GM23248 (cell line): Measurements from ENCODE around the gene IKZF1. TPM values are rescaled to one million over a fixed set of nuclear protein-coding genes. Genes with fewer than 3 reads are reported as not detected.

Experiments
- DNase-seq: peaks from one replicate; pipeline ENCODE4 v3.0.0-alpha.2; 2015
- H2AFZ ChIP-seq: fragments of 200-600 bp; sonication (generic); 2 replicates; pipeline ENCODE4 v1.6.1; 2016; ENCODE audit warnings: antibody characterized with exemption
- H3F3A ChIP-seq: fragments of 200-600 bp; sonication (generic); 2 replicates; pipeline ENCODE4 v1.6.1; 2016; ENCODE audit warnings: mild to moderate bottlenecking, antibody characterized with exemption, mixed run types; ENCODE audit not compliant: insufficient read depth
- H3K27ac ChIP-seq: fragments of 200-600 bp; sonication (generic); 2 replicates; pipeline ENCODE4 v1.5.1; 2016; ENCODE audit warnings: mild to moderate bottlenecking
- H3K27me3 ChIP-seq: fragments of 200-600 bp; sonication (generic); replicated peaks from 2 replicates; pipeline ENCODE4 v1.6.1; 2016; ENCODE audit warnings: mild to moderate bottlenecking; ENCODE audit not compliant: insufficient read depth
- H3K36me3 ChIP-seq: fragments of 200-600 bp; sonication (generic); 2 replicates; pipeline ENCODE4 v1.6.1; 2016; ENCODE audit warnings: low read depth, mild to moderate bottlenecking
- H3K4me1 ChIP-seq: fragments of 200-600 bp; sonication (generic); 2 replicates; pipeline ENCODE4 v1.6.1; 2016; ENCODE audit warnings: mild to moderate bottlenecking; ENCODE audit not compliant: insufficient read depth
- H3K4me2 ChIP-seq: fragments of 200-600 bp; sonication (generic); one replicate; pipeline ENCODE4 v1.6.1; 2016; ENCODE audit warnings: mild to moderate bottlenecking; ENCODE audit not compliant: unreplicated experiment
- H3K4me3 ChIP-seq: fragments of 200-600 bp; sonication (generic); 2 replicates; pipeline ENCODE4 v1.5.1; 2016; ENCODE audit warnings: mild to moderate bottlenecking
- H3K79me2 ChIP-seq: fragments of 200-600 bp; sonication (generic); 2 replicates; pipeline ENCODE4 v1.6.1; 2016; ENCODE audit warnings: mild to moderate bottlenecking; ENCODE audit not compliant: insufficient read depth
- H3K9ac ChIP-seq: fragments of 200-600 bp; sonication (generic); 2 replicates; pipeline ENCODE4 v1.6.1; 2016; ENCODE audit warnings: mild to moderate bottlenecking
- H3K9me2 ChIP-seq: fragments of 200-600 bp; sonication (generic); 2 replicates; pipeline ENCODE4 v1.6.1; 2016; ENCODE audit warnings: mixed run types, mild to moderate bottlenecking, moderate library complexity; ENCODE audit not compliant: insufficient read depth
- H3K9me3 ChIP-seq: fragments of 200-600 bp; sonication (generic); one replicate; pipeline ENCODE4 v1.6.1; 2017; ENCODE audit warnings: low read depth
- H4K20me1 ChIP-seq: fragments of 200-600 bp; sonication (generic); 2 replicates; pipeline ENCODE4 v1.6.0; 2016; ENCODE audit not compliant: insufficient read depth
- EZH2 ChIP-seq: fragments of 200-600 bp; sonication (generic); IDR thresholded peaks from 2 replicates; pipeline ENCODE4 v1.6.1; 2018; ENCODE audit warnings: antibody characterized with exemption, mild to moderate bottlenecking; ENCODE audit not compliant: insufficient read depth, poor library complexity, severe bottlenecking
- EZH2phosphoT487 ChIP-seq: fragments of 200-600 bp; sonication (generic); IDR thresholded peaks from 2 replicates; pipeline ENCODE4 v1.6.1; 2018; ENCODE audit warnings: antibody characterized with exemption, moderate library complexity, mild to moderate bottlenecking, low read depth; ENCODE audit not compliant: insufficient read depth
- WGBS, 2 experiments: methylation state at CpG; one replicate each; pipeline ENCODE4 v1.1.6; 2015 to 2017; ENCODE audit warnings: low lambda C conversion rate in 2 of 2, low coverage in 1 of 2; ENCODE audit errors: missing lambda C conversion rate in 2 of 2; 5-methylcytosine and 5-hydroxymethylcytosine counted together
- in situ Hi-C: fragments of 300-500 bp; cut with MboI; formaldehyde crosslinking; loops from 2 replicates; pipeline ENCODE4 v1.15.0; 2020
- polyA plus RNA-seq: library from polyadenylated mRNA; unstranded; fragments of >200 nt; fragmentation: Nextera tagmentation; extraction: Ambion mirVana; gene quantifications from 2 replicates; pipeline ENCODE4 v1.2.1, GENCODE V29; 2016
- total RNA-seq: library from RNA; depleted of rRNA; stranded (reverse); fragments of >200 nt; shearing (Covaris generic); gene quantifications from 2 replicates; pipeline ENCODE4 v1.2.3, GENCODE V29; 2014

The IKZF1 gene
- total and polyA plus RNA-seq, 2 experiments from 2014 or later: not detected

DNA sequence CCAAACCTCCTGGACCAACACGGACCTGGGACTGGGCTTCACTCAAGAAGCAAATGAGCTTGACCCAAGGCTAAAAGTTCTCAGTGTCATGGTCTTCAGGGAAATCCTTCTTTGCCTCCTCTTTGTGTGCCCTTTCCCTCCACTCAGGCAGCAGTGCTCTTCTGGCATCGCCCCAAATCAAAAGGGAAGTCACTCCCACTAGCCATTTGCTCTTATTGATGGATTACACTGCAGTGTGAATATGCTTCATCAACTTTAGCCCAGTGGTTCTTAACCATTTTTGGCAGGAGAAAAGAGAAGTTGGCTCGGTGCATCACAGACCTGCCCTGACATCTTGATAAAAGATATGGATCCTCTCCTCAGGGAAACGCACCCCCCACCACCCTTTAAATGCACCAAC lies 19.2 kb upstream of the IKZF1 start:
- no peak for TF ChIP-seq EZH2
- no peak for TF ChIP-seq EZH2phosphoT487
- Histone ChIP-seq H3K9me3 (no peaks in the 10 kb centered on the region), H3K9me2 (no peaks in the 10 kb centered on the region), H3K36me3 (no peaks in the 10 kb centered on the region), H3K4me1 (no peaks in the 10 kb centered on the region), H4K20me1 (no peaks in the 10 kb centered on the region), H3K79me2 (no peaks in the 10 kb centered on the region), H3K4me3 (no peak overlapping the region), H2AFZ (no peak overlapping the region), H3K9ac (no peak overlapping the region), H3K27ac (no peak overlapping the region), H3F3A (no peaks in the 10 kb centered on the region), H3K4me2 (no peak overlapping the region), H3K27me3 (no peaks in the 10 kb centered on the region; the same call in 1 of the 2 replicates)
- WGBS, 2 experiments: 6 to 7% methylated on average over 4 of the region's 4 CpGs
- DNase-seq: no peak
- in situ Hi-C loops: no loop called here

GRCh38 chr7:50287129-50287528 lies 17.4 kb upstream of the IKZF1 start:
- in situ Hi-C loops: no loop called here
- H3K9ac ChIP-seq: no peak overlapping the region
- no peak for DNase-seq
- H2AFZ ChIP-seq: no peak overlapping the region
- H3K4me1 ChIP-seq: no peaks in the 10 kb centered on the region
- H3K9me2 ChIP-seq: no peaks in the 10 kb centered on the region
- no peaks in the 10 kb centered on the region for H3K9me3 ChIP-seq
- TF ChIP-seq EZH2phosphoT487: no peak
- no peak for TF ChIP-seq EZH2
- H3K4me2 ChIP-seq: no peak overlapping the region
- no peaks in the 10 kb centered on the region for H3K36me3 ChIP-seq
- H3K27ac ChIP-seq: no peak overlapping the region
- H3K79me2 ChIP-seq: no peaks in the 10 kb centered on the region
- 7 to 9% methylated on average over 1 of the region's 1 CpG for WGBS, 2 experiments
- H3K27me3 ChIP-seq: peaks cover 3% of the 10 kb centered on the region; the same call in 1 of the 2 replicates
- H3K4me3 ChIP-seq: no peak overlapping the region
- H4K20me1 ChIP-seq: no peaks in the 10 kb centered on the region
- no peaks in the 10 kb centered on the region for H3F3A ChIP-seq

GRCh38 chr7:50292165-50292757 lies 12.3 kb upstream of the IKZF1 start:
- H3K27ac ChIP-seq: no peak overlapping the region
- TF ChIP-seq EZH2phosphoT487 (no peak), EZH2 (no peak)
- H4K20me1 ChIP-seq: no peaks in the 10 kb centered on the region
- no peaks in the 10 kb centered on the region for H3K9me2 ChIP-seq
- in situ Hi-C loops: no loop called here
- H3F3A ChIP-seq: no peaks in the 10 kb centered on the region
- peaks cover 3% of the 10 kb centered on the region; the same call in 1 of the 2 replicates for H3K27me3 ChIP-seq
- H2AFZ ChIP-seq: no peak overlapping the region
- H3K4me1 ChIP-seq: no peaks in the 10 kb centered on the region
- no peak for DNase-seq
- no peaks in the 10 kb centered on the region for H3K36me3 ChIP-seq
- no peak overlapping the region for H3K4me2 ChIP-seq
- no peak overlapping the region for H3K9ac ChIP-seq
- no peak overlapping the region for H3K4me3 ChIP-seq
- no peaks in the 10 kb centered on the region for H3K79me2 ChIP-seq
- H3K9me3 ChIP-seq: no peaks in the 10 kb centered on the region

DNA sequence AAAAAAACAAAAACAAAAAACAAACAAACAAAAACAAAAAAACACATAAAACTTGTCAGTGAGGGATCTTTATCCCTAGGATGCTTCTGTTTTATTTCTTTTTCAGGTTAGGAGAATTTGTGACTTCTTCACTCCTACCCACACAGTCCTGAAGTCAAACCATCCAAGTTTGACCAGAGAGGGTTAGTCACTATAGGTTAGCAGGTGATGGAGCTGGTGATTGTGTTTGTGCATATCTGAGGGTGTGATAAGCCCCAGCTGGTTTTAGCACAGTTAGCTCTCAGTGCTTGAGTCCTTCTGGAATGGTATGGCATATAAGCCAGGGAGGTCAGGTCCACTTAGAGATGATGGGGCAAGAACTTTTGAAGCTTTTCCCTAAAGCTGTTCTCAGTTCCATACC lies 11.8 kb upstream of the IKZF1 start:
- H3K27ac ChIP-seq: no peak overlapping the region
- H3K4me3 ChIP-seq: no peak overlapping the region
- H3K4me2 ChIP-seq: no peak overlapping the region
- no peaks in the 10 kb centered on the region for H3F3A ChIP-seq
- no peaks in the 10 kb centered on the region for H3K9me2 ChIP-seq
- H3K79me2 ChIP-seq: no peaks in the 10 kb centered on the region
- H3K9ac ChIP-seq: no peak overlapping the region
- no peaks in the 10 kb centered on the region for H4K20me1 ChIP-seq
- no peak for TF ChIP-seq EZH2phosphoT487
- no peak for TF ChIP-seq EZH2
- no peak for DNase-seq
- H3K4me1 ChIP-seq: no peaks in the 10 kb centered on the region
- in situ Hi-C loops: no loop called here
- no peaks in the 10 kb centered on the region for H3K9me3 ChIP-seq
- H2AFZ ChIP-seq: no peak overlapping the region
- H3K27me3 ChIP-seq: peaks cover 3% of the 10 kb centered on the region; the same call in 1 of the 2 replicates
- H3K36me3 ChIP-seq: no peaks in the 10 kb centered on the region
